ENCODE measurements around the gene PROX1.

GRCh38 chr1:213987422-213987926 is 299 bp upstream of the PROX1 start:
- TF ChIP-seq EZH2 (IDR thresholded peaks at IDR 0.05; ENCODE audit: borderline replicate concordance, low read length) (no peak), CTCF (IDR thresholded peaks at IDR 0.05; ENCODE audit: low read length) (no peak)
